Upper lobe of left lung (tissue), 6 donors: ENCODE measurements around the gene GLRX3. TPM values are rescaled to one million over a fixed set of nuclear protein-coding genes. Genes with fewer than 3 reads are reported as not detected.

Experiments used
- ATAC-seq, 2 donors: fragments of 200-7000 bp; cut with Tn5 transposase; one replicate each; pipeline ENCODE4 v1.9.1; 2022; ENCODE audit warnings: mild to moderate bottlenecking in 2 of 2, moderate library complexity in 2 of 2; ENCODE audit not compliant: low FRiP score in 2 of 2
- DNase-seq, 2 donors: peaks; one replicate each; pipeline ENCODE4 v3.0.0-alpha.2; 2019 to 2020
- H3K27ac ChIP-seq, 4 donors: fragments of 200-600 bp; sonication (generic); one replicate each; pipeline ENCODE4 v1.5.1; 2016 to 2019
- H3K27me3 ChIP-seq, 4 donors: fragments of 200-600 bp; sonication (generic); one replicate each; pipeline ENCODE4 v1.5.1; 2017 to 2019
- H3K36me3 ChIP-seq, 4 donors: fragments of 200-600 bp; sonication (generic); one replicate each; pipeline ENCODE4 v1.5.1; 2016 to 2019
- H3K4me1 ChIP-seq, 4 donors: fragments of 200-600 bp; sonication (generic); one replicate each; pipeline ENCODE4 v1.5.1; 2018 to 2019
- H3K4me3 ChIP-seq, 4 donors: fragments of 200-600 bp; sonication (generic); one replicate each; pipeline ENCODE4 v1.5.1; 2017 to 2019; ENCODE audit warnings: mild to moderate bottlenecking in 2 of 4, moderate library complexity in 1 of 4
- H3K9me3 ChIP-seq, 4 donors: fragments of 200-600 bp; sonication (generic); one replicate each; pipeline ENCODE4 v1.5.1; 2018 to 2019
- CTCF ChIP-seq, 6 experiments: fragments of 450-650 bp in 4 of 6; fragments of 200-600 bp in 2 of 6; sonication (generic) in 2 of 6; IDR thresholded peaks; one replicate each; pipeline ENCODE4 v1.5.1; 2016 to 2019; ENCODE audit warnings: antibody characterized with exemption in 6 of 6
- EP300 ChIP-seq, 4 donors: sonication (generic); formaldehyde crosslinking; IDR thresholded peaks; one replicate each; pipeline ENCODE4 v1.5.1; 2017; ENCODE audit warnings: antibody characterized with exemption in 4 of 4, control low read depth in 2 of 4
- POLR2A ChIP-seq, 4 donors: fragments of 450-650 bp; IDR thresholded peaks; one replicate each; pipeline ENCODE4 v1.5.1; 2016 to 2017; ENCODE audit warnings: antibody characterized with exemption in 4 of 4, mild to moderate bottlenecking in 2 of 4
- POLR2AphosphoS5 ChIP-seq, 2 donors: sonication (generic); formaldehyde crosslinking; IDR thresholded peaks; one replicate each; pipeline ENCODE4 v1.5.1; 2017; ENCODE audit warnings: antibody characterized with exemption in 2 of 2
- WGBS, 2 donors: methylation state at CpG; one replicate each; pipeline ENCODE4 v1.1.5; 2017 to 2018; 5-methylcytosine and 5-hydroxymethylcytosine counted together
- total RNA-seq, 6 donors: library from RNA; depleted of rRNA in 4 of 6; stranded (reverse); fragments of >200 nt in 4 of 6; gene quantifications; one replicate each; pipeline versions ENCODE4 v1.1.0 to v1.2.1, GENCODE V29; 2016 to 2021
- donor health status: DM: no; HTN: no; CAD: no; lungs with moderate emphysema.
- donor health status: DM: no; HTN: yes; CAD: no; lungs with severe emphysema.

The GLRX3 gene
- total RNA-seq, 6 donors from 2014 or later, result 21.8 to 64.2 (median 45.7) TPM

- Histone ChIP-seq H3K4me1 (peaks cover 25 to 52% (median 30%) of the 10 kb centered on the region in 4 donors), H3K36me3 (peaks cover under 1 to 14% (median 11%) of the 10 kb centered on the region in 4 donors), H3K4me3 (no peak overlapping the region), H3K9me3 (no peaks in the 10 kb centered on the region), H3K27ac (no peak overlapping the region), H3K27me3 (no peaks in the 10 kb centered on the region)
- 70% methylated on average over 1 of the region's 1 CpG for WGBS, 2 donors
- TF ChIP-seq EP300 (IDR thresholded peaks at IDR 0.05), result no peak
- no peak for TF ChIP-seq CTCF (IDR thresholded peaks at IDR 0.05)
- TF ChIP-seq POLR2A (IDR thresholded peaks at IDR 0.05), result no peak
- TF ChIP-seq POLR2AphosphoS5 (IDR thresholded peaks at IDR 0.05), result no peak
- DNase-seq (no peak), ATAC-seq (no peak)
Observed at GRCh38 chr10:130141460-130141859, 5.3 kb downstream of the GLRX3 start.

- Histone ChIP-seq H3K4me3 (no peak overlapping the region), H3K27me3 (no peaks in the 10 kb centered on the region), H3K4me1 (peaks cover 25 to 50% (median 29%) of the 10 kb centered on the region in 4 donors), H3K27ac (no peak overlapping the region), H3K9me3 (no peaks in the 10 kb centered on the region), H3K36me3 (peaks cover 4 to 18% (median 11%) of the 10 kb centered on the region in 4 donors)
- ATAC-seq (no peak), DNase-seq (no peak)
- TF ChIP-seq POLR2AphosphoS5 (IDR thresholded peaks at IDR 0.05), result no peak
- TF ChIP-seq EP300 (IDR thresholded peaks at IDR 0.05), result no peak
- TF ChIP-seq POLR2A (IDR thresholded peaks at IDR 0.05), result no peak
- TF ChIP-seq CTCF (IDR thresholded peaks at IDR 0.05), result no peak
- WGBS, 2 donors, result 33 to 63% methylated on average over 2 of the region's 2 CpGs
Observed at GRCh38 chr10:130141878-130142277, 5.7 kb downstream of the GLRX3 start.

GRCh38 chr10:130146042-130146441 lies 9.9 kb downstream of the GLRX3 start:
- Histone ChIP-seq H3K27ac (no peak overlapping the region), H3K4me1 (peaks cover 0 to 12% (median under 1%) of the 10 kb centered on the region in 4 donors), H3K27me3 (no peaks in the 10 kb centered on the region), H3K36me3 (peaks cover 4 to 31% (median 14%) of the 10 kb centered on the region in 4 donors), H3K4me3 (no peak overlapping the region), H3K9me3 (no peaks in the 10 kb centered on the region)
- no peak for TF ChIP-seq POLR2AphosphoS5 (IDR thresholded peaks at IDR 0.05)
- no peak for TF ChIP-seq POLR2A (IDR thresholded peaks at IDR 0.05)
- TF ChIP-seq CTCF (IDR thresholded peaks at IDR 0.05), result no peak
- TF ChIP-seq EP300 (IDR thresholded peaks at IDR 0.05), result no peak
- DNase-seq (no peak), ATAC-seq (no peak)
- WGBS, 2 donors, result 95 to 96% methylated on average over 4 of the region's 4 CpGs

GRCh38 chr10:130159192-130159794 lies 23.1 kb downstream of the GLRX3 start:
- H3K27ac ChIP-seq, result no peak overlapping the region
- no peaks in the 10 kb centered on the region for H3K27me3 ChIP-seq
- 60 to 67% methylated on average over 2 of the region's 2 CpGs for WGBS, 2 donors
- no peaks in the 10 kb centered on the region for H3K9me3 ChIP-seq
- H3K4me1 ChIP-seq, result no peaks in the 10 kb centered on the region
- ATAC-seq (no peak), DNase-seq (no peak)
- H3K4me3 ChIP-seq, result no peak overlapping the region
- peaks cover 4 to 39% (median 27%) of the 10 kb centered on the region in 4 donors for H3K36me3 ChIP-seq
- TF ChIP-seq POLR2AphosphoS5 (IDR thresholded peaks at IDR 0.05), result no peak
- TF ChIP-seq EP300 (IDR thresholded peaks at IDR 0.05), result no peak
- no peak for TF ChIP-seq POLR2A (IDR thresholded peaks at IDR 0.05)
- TF ChIP-seq CTCF (IDR thresholded peaks at IDR 0.05), result no peak

- H3K36me3 ChIP-seq, result peaks cover 4 to 43% (median 27%) of the 10 kb centered on the region in 4 donors
- WGBS, 2 donors, result 88 to 92% methylated on average over 6 of the region's 6 CpGs
Observed at GRCh38 chr10:130160775-130161174, 24.6 kb downstream of the GLRX3 start.

More at GRCh38 chr10:130160775-130161174, 24.6 kb downstream of the GLRX3 start:
- Histone ChIP-seq H3K9me3 (no peaks in the 10 kb centered on the region), H3K27ac (no peak overlapping the region), H3K4me1 (no peaks in the 10 kb centered on the region), H3K27me3 (no peaks in the 10 kb centered on the region), H3K4me3 (no peak overlapping the region)
- no peak for DNase-seq
- TF ChIP-seq POLR2A (IDR thresholded peaks at IDR 0.05) (no peak), EP300 (IDR thresholded peaks at IDR 0.05) (no peak), CTCF (IDR thresholded peaks at IDR 0.05) (no peak), POLR2AphosphoS5 (IDR thresholded peaks at IDR 0.05) (no peak)
- ATAC-seq, result no peak
